Globus pallidus (tissue), 1 donor: ENCODE measurements around the gene CDK5RAP3.
"Not testable (repeated sequence)": the region's sequence is repeated elsewhere in the genome, so short reads cannot be mapped to it uniquely, and the experiment has no call there.

ENCODE experiments used
- DNase-seq: peaks from one replicate; pipeline ENCODE4 v3.0.0-alpha.2; 2015; ENCODE audit warnings: low spot score

CDK5RAP3 gene

DNA sequence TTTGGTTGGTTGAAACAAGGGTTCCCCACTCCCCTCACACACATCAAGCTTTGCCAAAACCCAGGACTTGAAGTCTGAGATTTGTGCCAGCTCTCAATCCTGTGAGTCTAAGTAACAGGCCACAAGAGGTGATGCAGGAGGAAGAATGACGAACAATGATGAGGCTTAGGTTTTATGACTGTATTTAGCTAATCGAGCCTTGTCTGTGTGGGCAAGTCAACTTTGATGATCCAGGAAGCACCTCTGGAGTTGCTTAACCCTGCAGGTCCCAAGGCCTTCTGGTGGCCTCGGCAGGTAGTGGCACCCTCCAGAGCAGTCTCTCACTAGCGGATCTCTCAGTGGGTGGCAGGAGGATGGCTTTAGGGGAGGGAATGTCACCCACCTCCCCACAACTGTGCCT is 28.7 kb downstream of the CDK5RAP3 start:
- no peak for DNase-seq

- no peak for DNase-seq
Observed at GRCh38 chr17:48001197-48001596, 30.3 kb downstream of the CDK5RAP3 start.

DNA sequence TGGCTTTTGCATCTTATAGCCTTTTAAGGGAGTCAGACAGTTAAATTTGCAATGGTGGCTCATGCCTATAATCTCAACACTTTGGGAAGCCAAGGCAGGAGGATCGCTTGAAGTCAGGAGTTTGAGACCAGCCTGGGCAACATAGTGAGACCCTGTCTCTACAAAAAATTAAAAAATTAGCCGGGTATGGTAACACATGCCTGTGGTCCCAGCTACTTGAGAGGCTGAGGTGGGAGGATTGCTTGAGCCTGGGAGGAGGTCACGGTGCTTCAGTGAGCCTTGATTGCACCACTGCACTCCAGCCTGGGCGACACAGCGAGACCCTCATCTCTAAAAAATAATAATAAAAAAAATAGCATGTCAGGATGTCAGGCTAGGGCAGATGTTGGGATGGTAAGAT is 30.7 kb downstream of the CDK5RAP3 start:
- not testable (repeated sequence) for DNase-seq

- no peak for DNase-seq
Observed at GRCh38 chr17:48002266-48002915, 31.5 kb downstream of the CDK5RAP3 start.

GRCh38 chr17:48002916-48003416 is 32.1 kb downstream of the CDK5RAP3 start:
- DNase-seq: no peak

DNA sequence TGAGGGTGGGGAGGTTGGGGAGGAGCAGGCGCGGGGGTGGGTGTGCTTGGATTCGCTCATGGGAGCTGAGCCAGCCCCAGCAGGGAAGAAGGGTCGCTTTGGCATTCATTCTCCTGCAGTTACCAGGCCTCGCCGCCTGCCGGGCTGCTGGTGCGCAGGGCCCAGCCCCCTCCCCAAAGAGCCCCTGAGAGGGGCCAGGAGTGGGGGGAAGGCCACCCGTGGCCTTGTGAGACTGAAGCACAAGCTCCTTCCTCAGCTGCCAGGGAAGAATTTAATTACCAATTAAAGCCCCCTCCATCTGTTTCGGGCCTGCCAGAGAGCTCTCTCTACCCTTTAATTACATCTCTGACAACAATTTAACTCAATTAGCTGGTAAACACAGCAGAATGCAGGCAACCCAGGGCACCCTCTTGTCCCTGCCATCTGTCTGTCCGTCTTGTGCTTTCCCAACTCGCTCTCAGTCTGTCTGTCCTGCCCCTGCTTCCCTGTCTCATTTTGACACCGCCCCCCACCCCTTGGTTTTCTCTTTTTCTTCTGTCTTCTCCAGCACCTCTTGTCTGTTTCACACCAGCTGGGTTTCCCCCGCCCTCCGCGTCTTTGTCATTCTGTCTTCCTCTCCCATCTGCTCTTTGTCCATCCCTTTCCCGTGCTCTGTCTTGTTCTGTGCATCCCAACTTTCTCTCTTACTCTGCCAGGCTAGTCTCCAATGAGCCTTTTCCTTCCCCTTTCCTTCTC is 32.7 kb downstream of the CDK5RAP3 start:
- DNase-seq: no peak

GRCh38 chr17:48004983-48005382 is 34.1 kb downstream of the CDK5RAP3 start:
- DNase-seq: no peak

GRCh38 chr17:48006936-48007709 is 36.2 kb downstream of the CDK5RAP3 start:
- no peak for DNase-seq

- DNase-seq: no peak
Observed at GRCh38 chr17:48010193-48010592, 39.3 kb downstream of the CDK5RAP3 start.

DNA sequence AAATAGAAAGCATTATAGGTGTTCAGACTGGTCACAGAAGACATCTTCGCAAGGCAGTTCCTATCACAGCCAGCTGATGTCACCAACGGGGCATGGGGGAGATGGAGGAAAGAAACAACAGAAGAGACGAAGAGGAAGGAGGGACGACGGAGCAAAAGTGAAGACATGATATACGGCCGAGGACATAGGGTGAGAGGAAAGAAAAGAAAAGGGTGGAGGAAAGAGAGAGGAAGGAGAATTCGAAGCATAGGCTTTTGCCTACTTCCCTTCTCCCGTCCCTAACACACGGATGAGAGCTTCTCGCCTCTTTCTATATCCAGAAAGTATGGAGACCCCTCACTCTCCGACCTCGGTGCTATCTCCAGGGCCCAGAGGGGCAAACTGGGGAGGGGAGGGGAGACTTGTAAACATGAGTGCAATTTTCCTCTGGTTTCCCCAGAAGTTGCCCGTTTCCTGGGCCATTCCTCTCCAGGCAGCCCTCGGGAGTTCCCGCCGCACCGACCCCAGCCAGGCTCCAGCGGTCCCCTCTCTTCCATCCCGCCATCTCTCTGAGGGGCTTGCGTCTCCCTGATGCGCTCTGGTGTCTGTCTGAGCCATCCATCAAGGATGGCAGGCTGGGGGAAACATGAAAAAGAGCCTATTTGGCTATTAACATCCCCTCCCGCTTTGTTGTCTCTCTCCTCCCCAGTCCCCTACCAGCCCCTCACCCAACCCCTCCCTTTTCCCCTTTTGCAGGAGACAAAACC is 40.7 kb downstream of the CDK5RAP3 start:
- no peak for DNase-seq

GRCh38 chr17:48012151-48012520 is 41.2 kb downstream of the CDK5RAP3 start:
- DNase-seq: no peak

GRCh38 chr17:48012654-48013053 is 41.7 kb downstream of the CDK5RAP3 start:
- no peak for DNase-seq

DNA sequence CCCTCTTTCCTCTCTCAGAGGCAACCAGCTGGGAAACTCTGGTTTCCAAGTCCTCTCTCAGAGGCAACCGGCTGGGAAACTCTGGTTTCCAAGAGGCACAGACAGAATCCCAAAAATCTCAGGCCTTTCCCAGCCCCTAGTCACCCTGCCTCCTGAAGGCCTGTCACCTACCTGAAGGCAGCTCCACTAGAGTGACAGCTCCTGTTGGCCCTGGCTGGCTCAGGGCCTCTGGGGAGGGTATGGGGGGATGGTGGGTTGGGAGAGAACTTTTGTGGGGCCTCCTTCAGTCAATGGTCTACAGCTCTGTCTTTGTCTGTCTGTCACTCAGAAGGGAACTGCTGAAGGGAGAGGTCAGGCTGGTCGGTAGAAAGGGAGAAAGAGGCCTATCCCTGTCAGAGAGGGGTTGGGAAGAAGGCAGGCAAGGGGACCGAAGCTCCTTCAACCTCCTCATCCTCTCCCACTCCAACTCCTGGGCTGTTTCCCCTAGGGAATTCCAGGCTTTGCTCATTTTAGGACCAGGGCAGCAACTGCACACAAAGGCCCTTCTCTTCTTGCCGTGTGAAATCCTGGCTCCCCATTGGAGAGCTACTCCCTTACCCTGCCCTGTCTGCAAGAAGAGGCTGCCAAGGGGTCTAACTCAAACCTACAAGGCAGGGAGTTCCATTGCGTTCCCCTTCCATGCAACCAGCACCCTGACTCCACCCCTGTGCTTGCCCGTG is 43.1 kb downstream of the CDK5RAP3 start:
- DNase-seq: no peak

DNA sequence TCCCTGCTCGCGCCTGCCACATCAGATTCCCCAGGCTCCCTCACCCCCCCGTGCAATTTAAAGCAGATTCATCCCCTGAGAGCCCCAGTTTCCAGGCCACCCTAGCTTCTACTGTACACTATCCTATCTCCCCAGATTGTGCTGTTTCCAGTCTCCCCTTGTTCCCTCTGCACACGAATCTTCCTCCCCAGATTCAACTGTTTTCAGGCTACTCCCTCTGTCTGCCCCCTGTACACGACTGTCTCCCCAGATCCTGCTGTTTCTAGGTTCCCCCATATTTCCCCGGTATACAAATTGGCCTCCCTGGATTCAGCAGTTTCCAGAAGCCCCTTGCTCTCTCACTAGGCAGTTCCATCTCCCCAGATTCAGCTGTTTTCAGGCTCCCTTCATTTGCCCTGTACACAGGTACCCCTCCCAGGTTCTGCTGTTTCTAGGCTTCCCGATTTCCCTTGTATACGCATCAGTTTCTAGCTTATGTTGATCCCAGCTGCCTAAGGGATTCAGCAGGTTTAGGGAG is 43.7 kb downstream of the CDK5RAP3 start:
- no peak for DNase-seq

GRCh38 chr17:48016112-48016511 is 45.2 kb downstream of the CDK5RAP3 start:
- DNase-seq: no peak

- DNase-seq: not testable (repeated sequence)
Observed at GRCh38 chr17:48017817-48018158, 46.9 kb downstream of the CDK5RAP3 start.

DNA sequence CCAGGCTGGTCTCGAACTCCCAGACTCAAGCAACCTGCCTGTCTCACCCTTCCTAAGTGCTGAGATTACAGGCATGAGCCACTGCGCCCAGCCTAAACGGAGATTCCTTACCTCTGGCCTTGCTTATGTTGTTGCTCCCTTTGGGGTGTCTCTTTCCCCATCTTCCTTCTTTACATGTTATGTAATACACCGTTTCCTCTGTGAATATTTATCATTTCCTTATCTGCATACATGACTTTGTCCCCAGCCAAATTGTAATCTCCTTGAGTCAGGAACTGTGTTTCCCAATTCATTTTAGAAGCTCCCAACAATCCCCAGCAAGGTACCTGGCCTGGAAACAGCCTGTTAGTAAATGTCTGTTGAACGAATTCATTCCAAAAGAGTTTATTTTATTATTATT is 51.0 kb downstream of the CDK5RAP3 start:
- no peak for DNase-seq

DNA sequence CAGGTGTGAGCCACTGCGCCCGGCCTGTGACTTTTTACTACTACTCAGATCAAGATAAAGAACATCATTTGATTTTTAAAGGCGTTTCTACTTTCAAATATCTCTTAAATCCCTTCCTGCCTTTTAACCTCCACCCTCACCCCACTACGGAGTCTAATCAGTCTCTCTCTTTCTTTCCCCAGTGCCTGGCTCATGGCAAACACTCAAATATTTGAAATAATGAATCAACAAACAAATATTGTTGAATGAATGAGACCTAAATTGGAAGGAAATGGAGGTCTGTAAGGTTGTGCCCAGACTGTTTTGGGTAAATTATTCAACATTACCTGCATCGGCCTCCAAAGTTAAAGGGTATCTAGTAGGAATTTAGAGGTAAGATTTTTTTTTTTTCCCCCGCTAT is 52.0 kb downstream of the CDK5RAP3 start:
- no peak for DNase-seq

GRCh38 chr17:48023400-48024148 is 52.7 kb downstream of the CDK5RAP3 start:
- peak; percentile 87 for DNase-seq
